HepG2 (cell line): ENCODE data around the gene FKBP10. TPM values are rescaled to one million over a fixed set of nuclear protein-coding genes. Genes with fewer than 3 reads are reported as not detected.
A peak's percentile ranks its signal among the peaks of the same experiment; 100 is the strongest.

Experiments
- DPF2 ChIP-seq: sonication (generic); formaldehyde crosslinking; IDR thresholded peaks from 2 replicates; pipeline ENCODE4 v1.4.0; 2020; ENCODE audit warnings: mild to moderate bottlenecking, low read depth, missing genetic modification reagents, borderline replicate concordance
- EHMT2 ChIP-seq: fragments of 200-600 bp; sonication (generic); IDR thresholded peaks from 2 replicates; pipeline ENCODE4 v1.7.0; 2017; ENCODE audit warnings: antibody characterized with exemption, low read depth, low read length, borderline replicate concordance
- FOXP1 ChIP-seq, 2 experiments: fragments of 450-650 bp in 1 of 2; IDR thresholded peaks; 2 replicates each; pipeline ENCODE4 v1.6.1; 2017 to 2018; ENCODE audit warnings: antibody characterized with exemption in 1 of 2
- GABPA ChIP-seq, 2 experiments: IDR thresholded peaks; 2 replicates each; pipeline ENCODE4 v1.6.1; 2011 to 2016; ENCODE audit warnings: low read depth in 2 of 2, low read length in 1 of 2, missing biosample characterization in 1 of 2, missing genetic modification characterization in 1 of 2
- MED1 ChIP-seq: sonication (generic); formaldehyde crosslinking; IDR thresholded peaks from 2 replicates; pipeline ENCODE4 v1.4.0; 2020; ENCODE audit warnings: missing genetic modification reagents
- NFE2 ChIP-seq: sonication (generic); formaldehyde crosslinking; IDR thresholded peaks from 2 replicates; pipeline ENCODE4 v1.4.0; 2020; ENCODE audit warnings: missing genetic modification reagents
- PPARG ChIP-seq: conservative IDR thresholded peaks from 2 replicates; pipeline ENCODE4 v1.6.1; 2016; ENCODE audit warnings: missing biosample characterization, missing genetic modification reagents
- SATB2 ChIP-seq: sonication (generic); formaldehyde crosslinking; IDR thresholded peaks from 2 replicates; pipeline ENCODE4 v1.5.0; 2020; ENCODE audit warnings: missing genetic modification reagents
- TOE1 ChIP-seq: sonication (generic); formaldehyde crosslinking; IDR thresholded peaks from 2 replicates; pipeline ENCODE4 v1.4.0; 2020; ENCODE audit warnings: mild to moderate bottlenecking, missing genetic modification reagents
- XRCC5 ChIP-seq: fragments of 200-400 bp; formaldehyde crosslinking; optimal IDR thresholded peaks from 2 replicates; pipeline ENCODE3; 2017; ENCODE audit warnings: mild to moderate bottlenecking, low read length
- ZNF234 ChIP-seq: sonication (generic); formaldehyde crosslinking; conservative IDR thresholded peaks from 2 replicates; pipeline ENCODE4 v1.5.1; 2020; ENCODE audit warnings: mild to moderate bottlenecking, missing genetic modification reagents
- ZNF768 ChIP-seq: sonication (generic); formaldehyde crosslinking; IDR thresholded peaks from 2 replicates; pipeline ENCODE4 v1.4.0; 2020; ENCODE audit warnings: missing genetic modification reagents
- polyA plus RNA-seq, 8 experiments: library from polyadenylated mRNA; depleted of rRNA in 3 of 8; stranded (reverse) in 7 of 8; unstranded in 1 of 8; fragments of >200 nt; fragmentation: Illumina TruSeq in 4 of 8; extraction: Trizol in 4 of 8; gene quantifications; 2 replicates each; pipeline versions ENCODE4 v1.2.1 to v1.2.3, GENCODE V29; 2011 to 2016; ENCODE audit warnings: low read depth in 4 of 8, missing spikeins in 1 of 8, mixed read lengths in 1 of 8; ENCODE audit not compliant: insufficient read depth in 1 of 8
- total RNA-seq, 5 experiments: library from RNA; depleted of rRNA; stranded (reverse); fragments of >200 nt; fragmentation: Illumina TruSeq; extraction: Trizol; gene quantifications; 2 replicates each; pipeline ENCODE4 v1.2.3, GENCODE V29; 2016; ENCODE audit warnings: low read depth in 1 of 5
- TF ChIP-seq, protein P1 (sequence below): sonication (generic); formaldehyde crosslinking; IDR thresholded peaks from 2 replicates; pipeline ENCODE4 v1.8.0; 2022; ENCODE audit warnings: mild to moderate bottlenecking, missing genetic modification reagents, moderate library complexity
- TF ChIP-seq, protein P2 (sequence below): sonication (generic); formaldehyde crosslinking; IDR thresholded peaks from 2 replicates; pipeline ENCODE4 v1.5.0; 2020; ENCODE audit warnings: missing genetic modification reagents, mild to moderate bottlenecking, borderline replicate concordance
- TF ChIP-seq, protein P3 (sequence below): sonication (generic); formaldehyde crosslinking; IDR thresholded peaks from 2 replicates; pipeline ENCODE4 v1.9.0; 2021; ENCODE audit warnings: missing genetic modification reagents, mild to moderate bottlenecking, borderline replicate concordance
- TF ChIP-seq, protein P4 (sequence below): sonication (generic); formaldehyde crosslinking; IDR thresholded peaks from 2 replicates; pipeline ENCODE4 v1.4.0; 2020; ENCODE audit warnings: missing genetic modification reagents

FKBP10 gene
- total and polyA plus RNA-seq, 2 of the 13 experiments (the other 11 are each of a cell fraction or from before 2014, with no cell fraction given) = 149 to 573 TPM

DNA sequence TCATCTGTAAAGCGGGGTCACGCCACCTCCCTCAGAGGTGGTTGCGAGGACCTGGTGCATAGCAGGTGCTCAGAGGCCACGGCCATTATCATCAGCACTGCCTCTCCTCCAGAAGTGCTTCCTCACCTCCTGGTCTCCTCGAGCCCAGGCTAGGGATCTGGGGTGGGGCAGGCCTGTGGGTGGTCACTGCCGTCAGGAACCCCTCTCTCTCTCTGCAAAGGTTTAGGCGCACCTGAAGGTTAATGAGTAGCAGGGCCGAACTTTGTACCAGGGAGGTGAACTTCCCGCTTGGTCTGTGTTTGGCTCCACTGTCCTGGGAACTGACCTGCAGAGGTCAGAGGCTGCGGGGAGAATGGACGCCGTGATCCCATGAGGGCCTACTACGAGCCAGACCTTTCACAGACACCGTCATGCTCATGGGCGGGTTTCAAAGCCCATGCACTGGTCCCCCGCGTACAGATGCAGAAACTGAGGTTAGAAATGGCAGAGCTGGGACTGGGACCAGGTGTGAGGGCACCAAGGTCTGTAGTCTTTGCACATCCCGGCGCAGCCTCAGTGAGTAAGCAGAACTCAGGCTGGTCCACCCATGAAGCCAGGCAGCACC, 40.1 kb upstream of the FKBP10 start (continued):
- TF ChIP-seq SATB2 (CRISPR knock-in tag) = no peak
- TF ChIP-seq NFE2 (CRISPR knock-in tag) = peak; percentile 54; the same call in 1 of the 2 replicates
- TF ChIP-seq GABPA (IDR thresholded peaks at IDR 0.05; ENCODE audit: low read depth, low read length) = no peak
- no peak for TF ChIP-seq GABPA (CRISPR knock-in tag; IDR thresholded peaks at IDR 0.05; ENCODE audit: low read depth)
- TF ChIP-seq ZNF234 (CRISPR knock-in tag) = no peak
- TF ChIP-seq EHMT2 = no peak
- TF ChIP-seq, protein P1, sequence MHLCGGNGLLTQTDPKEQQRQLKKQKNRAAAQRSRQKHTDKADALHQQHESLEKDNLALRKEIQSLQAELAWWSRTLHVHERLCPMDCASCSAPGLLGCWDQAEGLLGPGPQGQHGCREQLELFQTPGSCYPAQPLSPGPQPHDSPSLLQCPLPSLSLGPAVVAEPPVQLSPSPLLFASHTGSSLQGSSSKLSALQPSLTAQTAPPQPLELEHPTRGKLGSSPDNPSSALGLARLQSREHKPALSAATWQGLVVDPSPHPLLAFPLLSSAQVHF = no peak
- TF ChIP-seq, protein P2, sequence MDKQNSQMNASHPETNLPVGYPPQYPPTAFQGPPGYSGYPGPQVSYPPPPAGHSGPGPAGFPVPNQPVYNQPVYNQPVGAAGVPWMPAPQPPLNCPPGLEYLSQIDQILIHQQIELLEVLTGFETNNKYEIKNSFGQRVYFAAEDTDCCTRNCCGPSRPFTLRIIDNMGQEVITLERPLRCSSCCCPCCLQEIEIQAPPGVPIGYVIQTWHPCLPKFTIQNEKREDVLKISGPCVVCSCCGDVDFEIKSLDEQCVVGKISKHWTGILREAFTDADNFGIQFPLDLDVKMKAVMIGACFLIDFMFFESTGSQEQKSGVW (CRISPR knock-in tag) = no peak
- TF ChIP-seq ZNF768 = no peak
- TF ChIP-seq, protein P3, sequence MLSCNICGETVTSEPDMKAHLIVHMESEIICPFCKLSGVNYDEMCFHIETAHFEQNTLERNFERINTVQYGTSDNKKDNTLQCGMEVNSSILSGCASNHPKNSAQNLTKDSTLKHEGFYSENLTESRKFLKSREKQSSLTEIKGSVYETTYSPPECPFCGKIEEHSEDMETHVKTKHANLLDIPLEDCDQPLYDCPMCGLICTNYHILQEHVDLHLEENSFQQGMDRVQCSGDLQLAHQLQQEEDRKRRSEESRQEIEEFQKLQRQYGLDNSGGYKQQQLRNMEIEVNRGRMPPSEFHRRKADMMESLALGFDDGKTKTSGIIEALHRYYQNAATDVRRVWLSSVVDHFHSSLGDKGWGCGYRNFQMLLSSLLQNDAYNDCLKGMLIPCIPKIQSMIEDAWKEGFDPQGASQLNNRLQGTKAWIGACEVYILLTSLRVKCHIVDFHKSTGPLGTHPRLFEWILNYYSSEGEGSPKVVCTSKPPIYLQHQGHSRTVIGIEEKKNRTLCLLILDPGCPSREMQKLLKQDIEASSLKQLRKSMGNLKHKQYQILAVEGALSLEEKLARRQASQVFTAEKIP = no peak
- TF ChIP-seq PPARG = 0 out of 2 replicates have a peak, but pooled peaks have one; percentile 21
- no peak for TF ChIP-seq FOXP1 (IDR thresholded peaks at IDR 0.05)
- 0 out of 2 replicates have a peak, but pooled peaks have one; percentile 10 for TF ChIP-seq FOXP1 (CRISPR knock-in tag; IDR thresholded peaks at IDR 0.05)
- TF ChIP-seq, protein P4, sequence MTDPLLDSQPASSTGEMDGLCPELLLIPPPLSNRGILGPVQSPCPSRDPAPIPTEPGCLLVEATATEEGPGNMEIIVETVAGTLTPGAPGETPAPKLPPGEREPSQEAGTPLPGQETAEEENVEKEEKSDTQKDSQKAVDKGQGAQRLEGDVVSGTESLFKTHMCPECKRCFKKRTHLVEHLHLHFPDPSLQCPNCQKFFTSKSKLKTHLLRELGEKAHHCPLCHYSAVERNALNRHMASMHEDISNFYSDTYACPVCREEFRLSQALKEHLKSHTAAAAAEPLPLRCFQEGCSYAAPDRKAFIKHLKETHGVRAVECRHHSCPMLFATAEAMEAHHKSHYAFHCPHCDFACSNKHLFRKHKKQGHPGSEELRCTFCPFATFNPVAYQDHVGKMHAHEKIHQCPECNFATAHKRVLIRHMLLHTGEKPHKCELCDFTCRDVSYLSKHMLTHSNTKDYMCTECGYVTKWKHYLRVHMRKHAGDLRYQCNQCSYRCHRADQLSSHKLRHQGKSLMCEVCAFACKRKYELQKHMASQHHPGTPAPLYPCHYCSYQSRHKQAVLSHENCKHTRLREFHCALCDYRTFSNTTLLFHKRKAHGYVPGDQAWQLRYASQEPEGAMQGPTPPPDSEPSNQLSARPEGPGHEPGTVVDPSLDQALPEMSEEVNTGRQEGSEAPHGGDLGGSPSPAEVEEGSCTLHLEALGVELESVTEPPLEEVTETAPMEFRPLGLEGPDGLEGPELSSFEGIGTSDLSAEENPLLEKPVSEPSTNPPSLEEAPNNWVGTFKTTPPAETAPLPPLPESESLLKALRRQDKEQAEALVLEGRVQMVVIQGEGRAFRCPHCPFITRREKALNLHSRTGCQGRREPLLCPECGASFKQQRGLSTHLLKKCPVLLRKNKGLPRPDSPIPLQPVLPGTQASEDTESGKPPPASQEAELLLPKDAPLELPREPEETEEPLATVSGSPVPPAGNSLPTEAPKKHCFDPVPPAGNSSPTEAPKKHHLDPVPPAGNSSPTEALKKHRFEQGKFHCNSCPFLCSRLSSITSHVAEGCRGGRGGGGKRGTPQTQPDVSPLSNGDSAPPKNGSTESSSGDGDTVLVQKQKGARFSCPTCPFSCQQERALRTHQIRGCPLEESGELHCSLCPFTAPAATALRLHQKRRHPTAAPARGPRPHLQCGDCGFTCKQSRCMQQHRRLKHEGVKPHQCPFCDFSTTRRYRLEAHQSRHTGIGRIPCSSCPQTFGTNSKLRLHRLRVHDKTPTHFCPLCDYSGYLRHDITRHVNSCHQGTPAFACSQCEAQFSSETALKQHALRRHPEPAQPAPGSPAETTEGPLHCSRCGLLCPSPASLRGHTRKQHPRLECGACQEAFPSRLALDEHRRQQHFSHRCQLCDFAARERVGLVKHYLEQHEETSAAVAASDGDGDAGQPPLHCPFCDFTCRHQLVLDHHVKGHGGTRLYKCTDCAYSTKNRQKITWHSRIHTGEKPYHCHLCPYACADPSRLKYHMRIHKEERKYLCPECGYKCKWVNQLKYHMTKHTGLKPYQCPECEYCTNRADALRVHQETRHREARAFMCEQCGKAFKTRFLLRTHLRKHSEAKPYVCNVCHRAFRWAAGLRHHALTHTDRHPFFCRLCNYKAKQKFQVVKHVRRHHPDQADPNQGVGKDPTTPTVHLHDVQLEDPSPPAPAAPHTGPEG (CRISPR knock-in tag) = no peak
- TF ChIP-seq MED1 (CRISPR knock-in tag) = peak; percentile 70
- peak; percentile 2 for TF ChIP-seq XRCC5
- TF ChIP-seq TOE1 (CRISPR knock-in tag) = peak; percentile 71; the same call in 1 of the 2 replicates
- TF ChIP-seq DPF2 (CRISPR knock-in tag) = no peak
